ENCODE results near the gene COL5A1. TPM values are rescaled to one million over a fixed set of nuclear protein-coding genes. Genes with fewer than 3 reads are reported as not detected.

COL5A1 gene
- total RNA-seq: under 1 TPM; 0.09 to 0.16 TPM

DNA sequence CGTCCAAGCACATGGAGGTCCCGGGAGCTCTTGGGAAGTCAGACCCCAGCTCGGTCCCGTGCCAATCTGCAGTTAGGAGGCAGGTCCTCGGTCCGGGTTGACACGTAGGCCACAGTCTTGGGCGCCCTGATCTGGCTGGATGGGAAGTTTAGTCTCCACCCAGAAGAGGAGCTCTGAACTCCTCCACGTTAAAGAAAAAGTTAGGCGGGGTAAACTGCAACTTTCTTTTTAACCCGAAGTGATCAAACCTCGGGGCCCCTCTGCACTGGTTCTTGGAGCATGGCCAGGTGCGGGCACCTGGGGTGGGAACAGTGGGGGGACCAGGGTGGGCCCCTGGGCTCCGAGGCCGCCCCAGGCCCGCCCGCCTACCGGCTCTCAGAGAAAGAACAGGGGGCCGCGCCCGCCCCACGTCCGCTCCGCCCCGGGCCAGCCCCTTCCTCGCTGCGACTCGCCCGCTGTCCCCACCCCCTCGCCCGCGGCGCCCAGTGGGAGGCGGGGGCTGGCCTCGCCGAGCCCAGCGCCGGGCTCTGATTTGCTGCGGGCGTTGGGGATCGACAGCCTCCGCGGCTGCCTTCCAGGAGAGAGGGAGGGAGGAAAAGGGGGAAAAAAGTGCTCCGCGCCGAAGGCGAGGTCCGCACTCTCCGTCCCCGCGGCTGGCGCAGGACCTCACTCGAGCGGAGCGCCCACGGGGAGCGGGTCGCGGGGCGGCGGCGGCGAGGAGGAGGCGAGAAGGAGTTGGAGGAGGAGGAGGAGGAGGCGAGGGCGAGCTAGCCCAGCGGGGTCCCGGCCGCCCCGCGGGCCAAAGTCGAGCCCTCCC lies at the start of gene COL5A1:
COL5A1 (plus strand) TSS at position 631 of the 817 bp plus-strand sequence. CDS start 385 bp downstream, outside the sequence.
- no peak for ATAC-seq
- DNase-seq: no peak
- no peak within 1 kb of the TSS for H3K4me3 Mint-ChIP-seq
- peaks cover 25% of the 10 kb centered on the region for H3K27me3 Mint-ChIP-seq
- H3K9me3 Mint-ChIP-seq (ENCODE audit: low read depth): no peaks in the 10 kb centered on the region
- H3K4me1 Mint-ChIP-seq: no peaks in the 10 kb centered on the region
- no peaks in the 10 kb centered on the region for H3K36me3 Mint-ChIP-seq
- CTCF ChIA-PET: no interaction called here
- H3K27ac Mint-ChIP-seq: no peak within 1 kb of the TSS

DNA sequence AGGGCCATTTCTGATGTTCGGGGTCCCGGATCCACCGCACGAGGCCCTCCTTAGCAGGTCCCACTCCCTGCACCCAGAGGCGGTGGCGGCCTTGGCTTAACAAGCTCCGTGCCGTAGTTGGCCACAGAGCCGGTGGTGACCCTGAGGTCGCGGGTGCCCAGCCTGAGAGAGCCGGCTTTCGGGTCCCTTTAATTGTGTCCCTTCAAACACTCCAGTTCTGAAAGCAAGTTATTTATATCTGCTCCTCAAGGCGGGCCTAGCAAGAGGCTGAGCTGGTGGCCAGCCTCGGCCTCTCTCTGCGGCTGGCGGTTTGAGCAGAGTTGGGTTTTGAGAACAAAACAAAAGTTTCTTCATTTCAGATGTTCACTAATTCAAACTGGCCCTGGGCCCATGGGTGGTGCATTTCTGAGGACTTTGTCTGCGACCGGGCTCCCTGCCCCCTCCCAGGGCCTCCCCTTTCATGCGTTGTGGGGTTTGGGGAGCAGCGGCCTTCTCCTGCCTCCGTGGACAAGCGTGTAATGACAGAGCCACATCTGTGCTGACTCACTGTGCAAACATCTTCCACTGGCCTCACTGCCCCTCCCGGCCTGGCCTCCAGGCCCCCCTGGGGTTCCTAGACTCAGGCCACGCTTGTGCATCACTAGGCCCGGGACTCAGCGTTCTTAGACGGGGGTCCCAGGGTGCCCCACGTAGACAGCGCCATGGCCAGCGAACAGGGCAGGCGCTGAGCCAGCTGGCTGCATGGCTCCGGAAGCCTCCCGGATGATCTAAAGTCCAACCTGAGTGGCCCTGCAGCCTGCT lies 49.4 kb upstream of the COL5A1 start:
- DNase-seq: peak; percentile 28
- Mint-ChIP-seq H3K4me3 (no peak overlapping the region), H3K9me3 (ENCODE audit: low read depth) (no peaks in the 10 kb centered on the region), H3K36me3 (no peaks in the 10 kb centered on the region), H3K27ac (no peak overlapping the region), H3K4me1 (no peaks in the 10 kb centered on the region), H3K27me3 (no peaks in the 10 kb centered on the region)
- ATAC-seq: no peak
- CTCF ChIA-PET: no interaction called here

DNA sequence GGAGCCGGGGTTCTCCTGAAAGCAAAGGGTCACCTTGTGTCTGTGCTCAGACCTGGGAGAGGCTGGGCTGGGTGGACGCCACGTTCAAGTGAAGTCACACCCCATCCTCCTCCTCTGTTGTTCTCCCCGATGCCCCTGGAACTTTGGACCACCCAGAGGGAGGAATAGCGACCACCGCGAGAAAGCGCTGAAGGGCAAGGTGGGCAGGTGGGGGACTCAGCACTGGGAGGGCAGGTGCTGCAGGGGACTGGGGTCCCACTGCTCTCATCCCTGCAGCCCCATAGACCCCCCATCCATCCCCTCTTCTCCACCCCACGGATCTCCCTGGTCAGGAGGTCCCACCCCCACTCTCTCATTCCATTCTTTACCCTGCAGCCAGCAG lies 48.8 kb upstream of the COL5A1 start:
- Mint-ChIP-seq H3K27ac (no peak overlapping the region), H3K4me1 (no peaks in the 10 kb centered on the region), H3K9me3 (ENCODE audit: low read depth) (no peaks in the 10 kb centered on the region), H3K36me3 (no peaks in the 10 kb centered on the region), H3K27me3 (no peaks in the 10 kb centered on the region), H3K4me3 (no peak overlapping the region)
- DNase-seq: peak; percentile 19
- no peak for ATAC-seq
- CTCF ChIA-PET: no interaction called here

- no peaks in the 10 kb centered on the region for H3K9me3 Mint-ChIP-seq (ENCODE audit: low read depth)
- no peaks in the 10 kb centered on the region for H3K27me3 Mint-ChIP-seq
- H3K4me1 Mint-ChIP-seq: no peaks in the 10 kb centered on the region
- no peak overlapping the region for H3K27ac Mint-ChIP-seq
- H3K4me3 Mint-ChIP-seq: no peak overlapping the region
- no peaks in the 10 kb centered on the region for H3K36me3 Mint-ChIP-seq
- DNase-seq: peak; percentile 21
- CTCF ChIA-PET: no interaction called here
- ATAC-seq: no peak
Observed at GRCh38 chr9:134593286-134594077, 48.1 kb upstream of the COL5A1 start.

- Mint-ChIP-seq H3K4me3 (no peak overlapping the region), H3K27me3 (no peaks in the 10 kb centered on the region), H3K4me1 (no peaks in the 10 kb centered on the region), H3K27ac (no peak overlapping the region), H3K36me3 (no peaks in the 10 kb centered on the region), H3K9me3 (ENCODE audit: low read depth) (no peaks in the 10 kb centered on the region)
- DNase-seq: peak; percentile 38
- ATAC-seq: no peak
- CTCF ChIA-PET: no interaction called here
Observed at GRCh38 chr9:134594078-134594941, 47.3 kb upstream of the COL5A1 start.

DNA sequence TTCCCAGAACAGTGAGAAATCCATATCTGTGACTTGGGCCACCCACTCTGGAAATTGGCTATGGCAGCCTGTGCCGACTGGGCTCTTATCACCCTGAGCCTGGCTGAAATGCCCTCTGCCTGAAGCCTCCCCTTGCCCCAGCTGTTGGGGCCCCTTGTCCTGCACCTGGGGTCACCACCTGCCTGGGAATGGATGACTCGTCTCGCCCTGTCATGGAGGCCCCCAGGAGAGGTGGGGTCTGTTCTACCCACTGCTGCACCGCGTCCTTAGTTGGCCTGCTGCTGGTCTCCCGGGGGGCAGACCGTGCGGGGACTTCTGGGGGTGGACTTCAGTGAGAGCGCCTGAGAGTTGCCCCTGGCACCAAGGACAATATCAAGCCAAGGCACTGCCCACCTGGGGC lies 46.6 kb upstream of the COL5A1 start:
- no peak overlapping the region for H3K27ac Mint-ChIP-seq
- no peaks in the 10 kb centered on the region for H3K9me3 Mint-ChIP-seq (ENCODE audit: low read depth)
- peak; percentile 21 for DNase-seq
- ATAC-seq: no peak
- CTCF ChIA-PET: no interaction called here
- no peaks in the 10 kb centered on the region for H3K4me1 Mint-ChIP-seq
- H3K27me3 Mint-ChIP-seq: no peaks in the 10 kb centered on the region
- H3K4me3 Mint-ChIP-seq: no peak overlapping the region
- H3K36me3 Mint-ChIP-seq: no peaks in the 10 kb centered on the region

- H3K36me3 Mint-ChIP-seq: no peaks in the 10 kb centered on the region
- CTCF ChIA-PET: no interaction called here
- no peak for ATAC-seq
- H3K27ac Mint-ChIP-seq: no peak overlapping the region
- no peaks in the 10 kb centered on the region for H3K27me3 Mint-ChIP-seq
- no peak overlapping the region for H3K4me3 Mint-ChIP-seq
- H3K9me3 Mint-ChIP-seq (ENCODE audit: low read depth): no peaks in the 10 kb centered on the region
- H3K4me1 Mint-ChIP-seq: no peaks in the 10 kb centered on the region
- DNase-seq: peak; percentile 33
Observed at GRCh38 chr9:134597041-134597913, 44.3 kb upstream of the COL5A1 start.

GRCh38 chr9:134597957-134598883 lies 43.4 kb upstream of the COL5A1 start:
- CTCF ChIA-PET: no interaction called here
- H3K9me3 Mint-ChIP-seq (ENCODE audit: low read depth): no peaks in the 10 kb centered on the region
- H3K27ac Mint-ChIP-seq: no peak overlapping the region
- no peaks in the 10 kb centered on the region for H3K4me1 Mint-ChIP-seq
- ATAC-seq: no peak
- H3K4me3 Mint-ChIP-seq: no peak overlapping the region
- no peaks in the 10 kb centered on the region for H3K27me3 Mint-ChIP-seq
- no peaks in the 10 kb centered on the region for H3K36me3 Mint-ChIP-seq
- peak; percentile 29 for DNase-seq

- no peak overlapping the region for H3K4me3 Mint-ChIP-seq
- CTCF ChIA-PET: no interaction called here
- H3K9me3 Mint-ChIP-seq (ENCODE audit: low read depth): no peaks in the 10 kb centered on the region
- no peak overlapping the region for H3K27ac Mint-ChIP-seq
- ATAC-seq: no peak
- no peaks in the 10 kb centered on the region for H3K27me3 Mint-ChIP-seq
- DNase-seq: no peak
- no peaks in the 10 kb centered on the region for H3K4me1 Mint-ChIP-seq
- H3K36me3 Mint-ChIP-seq: no peaks in the 10 kb centered on the region
Observed at GRCh38 chr9:134598884-134599245, 42.7 kb upstream of the COL5A1 start.

- H3K27me3 Mint-ChIP-seq: no peaks in the 10 kb centered on the region
- ATAC-seq (no peak), DNase-seq (no peak)
- no peaks in the 10 kb centered on the region for H3K9me3 Mint-ChIP-seq (ENCODE audit: low read depth)
- H3K4me3 Mint-ChIP-seq: no peak overlapping the region
- CTCF ChIA-PET: no interaction called here
- no peak overlapping the region for H3K27ac Mint-ChIP-seq
- no peaks in the 10 kb centered on the region for H3K36me3 Mint-ChIP-seq
- H3K4me1 Mint-ChIP-seq: no peaks in the 10 kb centered on the region
Observed at GRCh38 chr9:134600371-134600770, 41.2 kb upstream of the COL5A1 start.

- Mint-ChIP-seq H3K36me3 (no peaks in the 10 kb centered on the region), H3K4me3 (no peak overlapping the region), H3K4me1 (no peaks in the 10 kb centered on the region), H3K9me3 (ENCODE audit: low read depth) (no peaks in the 10 kb centered on the region), H3K27ac (no peak overlapping the region), H3K27me3 (no peaks in the 10 kb centered on the region)
- DNase-seq (no peak), ATAC-seq (no peak)
- CTCF ChIA-PET: interaction anchor here (0.8 kb wide), 1 partner anchor 288 kb away, joined by 3 read pairs; no protein-coding TSS in a partner anchor
Observed at GRCh38 chr9:134600836-134601638, 40.6 kb upstream of the COL5A1 start.
